ENCODE results near the gene RNASEH2A. TPM values are rescaled to one million over a fixed set of nuclear protein-coding genes. Genes with fewer than 3 reads are reported as not detected.
A peak's percentile ranks its signal among the peaks of the same experiment; 100 is the strongest.

Gene RNASEH2A
- polyA plus RNA-seq, 1 donor from 2014 or later: 28.2 TPM

DNA sequence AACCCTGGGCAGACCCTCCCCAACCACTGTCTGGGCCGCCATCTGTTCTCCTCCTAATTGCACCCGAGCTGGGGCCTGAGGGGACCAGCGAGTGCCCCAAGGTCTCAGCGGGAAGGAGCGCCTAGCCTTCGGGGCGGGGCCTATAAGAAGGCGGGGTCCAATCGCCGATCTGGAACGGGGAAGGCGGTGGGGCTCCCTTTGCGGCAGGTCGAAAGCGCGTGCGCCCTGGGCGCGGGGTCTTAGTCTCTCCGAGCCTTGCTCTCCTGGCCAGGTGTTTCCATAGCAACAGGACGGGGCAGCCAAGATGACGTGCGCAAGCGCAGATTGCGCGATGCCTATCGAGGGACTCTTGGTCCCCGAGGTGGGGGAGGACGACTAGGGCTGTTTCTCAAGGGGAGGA lies 34.7 kb downstream of the RNASEH2A start:
- peak overlapping the region; percentile 92 for H3K4me3 ChIP-seq (ENCODE audit: low read length)
- peak overlapping the region; percentile 91 for H3K27ac ChIP-seq (ENCODE audit: low read length)
- H3K36me3 ChIP-seq (ENCODE audit: insufficient read depth, low read length): peaks cover 5% of the 10 kb centered on the region
- H3K4me2 ChIP-seq (ENCODE audit: low read length): peak overlapping the region; percentile 83
- H3K79me2 ChIP-seq (replicated peaks; ENCODE audit: insufficient read depth, low read length): peaks cover 33% of the 10 kb centered on the region
- H4K20me1 ChIP-seq (ENCODE audit: insufficient read depth): peaks cover 12% of the 10 kb centered on the region
- TF ChIP-seq MXI1 (conservative IDR thresholded peaks at IDR 0.05; ENCODE audit: poor library complexity, severe bottlenecking) (peak; percentile 60), SMC3 (conservative IDR thresholded peaks at IDR 0.05; ENCODE audit: poor library complexity) (no peak), EP300 (conservative IDR thresholded peaks at IDR 0.05; ENCODE audit: poor library complexity, severe bottlenecking) (peak; percentile 12)
- TF ChIP-seq, protein P1, sequence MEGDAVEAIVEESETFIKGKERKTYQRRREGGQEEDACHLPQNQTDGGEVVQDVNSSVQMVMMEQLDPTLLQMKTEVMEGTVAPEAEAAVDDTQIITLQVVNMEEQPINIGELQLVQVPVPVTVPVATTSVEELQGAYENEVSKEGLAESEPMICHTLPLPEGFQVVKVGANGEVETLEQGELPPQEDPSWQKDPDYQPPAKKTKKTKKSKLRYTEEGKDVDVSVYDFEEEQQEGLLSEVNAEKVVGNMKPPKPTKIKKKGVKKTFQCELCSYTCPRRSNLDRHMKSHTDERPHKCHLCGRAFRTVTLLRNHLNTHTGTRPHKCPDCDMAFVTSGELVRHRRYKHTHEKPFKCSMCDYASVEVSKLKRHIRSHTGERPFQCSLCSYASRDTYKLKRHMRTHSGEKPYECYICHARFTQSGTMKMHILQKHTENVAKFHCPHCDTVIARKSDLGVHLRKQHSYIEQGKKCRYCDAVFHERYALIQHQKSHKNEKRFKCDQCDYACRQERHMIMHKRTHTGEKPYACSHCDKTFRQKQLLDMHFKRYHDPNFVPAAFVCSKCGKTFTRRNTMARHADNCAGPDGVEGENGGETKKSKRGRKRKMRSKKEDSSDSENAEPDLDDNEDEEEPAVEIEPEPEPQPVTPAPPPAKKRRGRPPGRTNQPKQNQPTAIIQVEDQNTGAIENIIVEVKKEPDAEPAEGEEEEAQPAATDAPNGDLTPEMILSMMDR (IDR thresholded peaks at IDR 0.05; ENCODE audit: poor library complexity, severe bottlenecking): no peak
- H2AFZ ChIP-seq (ENCODE audit: low read depth, low read length): no peak overlapping the region
- peak overlapping the region; percentile 100 for H3K9ac ChIP-seq (ENCODE audit: low read length)
- H3K27me3 ChIP-seq (ENCODE audit: insufficient read depth, low read depth, low read length): no peaks in the 10 kb centered on the region
- H3F3A ChIP-seq (ENCODE audit: insufficient read depth, low read length, poor library complexity, severe bottlenecking): no peaks in the 10 kb centered on the region
- H3K9me2 ChIP-seq (ENCODE audit: insufficient read depth, low read length): no peaks in the 10 kb centered on the region
- no peaks in the 10 kb centered on the region for H3K9me3 ChIP-seq (ENCODE audit: low read length)

DNA sequence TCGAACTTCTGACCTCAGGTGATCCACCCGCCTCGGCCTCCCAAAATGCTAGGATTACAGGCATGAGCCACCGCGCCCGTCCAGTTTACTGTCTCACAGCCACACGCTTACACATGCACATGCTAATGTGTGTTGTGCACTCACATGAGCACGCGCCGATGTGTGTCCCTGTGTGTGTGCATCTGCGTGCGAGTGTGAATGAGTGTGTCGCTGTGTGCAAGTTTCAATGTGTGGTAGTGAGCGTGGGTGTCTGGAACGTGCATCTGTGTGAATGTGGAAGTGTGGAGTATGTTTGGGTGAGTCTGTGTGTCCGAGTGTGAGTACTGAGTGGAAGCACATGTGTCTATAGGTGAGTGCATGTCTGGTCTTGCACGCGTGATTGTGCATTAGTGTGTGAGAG lies 36.1 kb downstream of the RNASEH2A start:
- no peaks in the 10 kb centered on the region for H3K27me3 ChIP-seq (ENCODE audit: insufficient read depth, low read depth, low read length)
- H3K9me2 ChIP-seq (ENCODE audit: insufficient read depth, low read length): no peaks in the 10 kb centered on the region
- TF ChIP-seq EP300 (conservative IDR thresholded peaks at IDR 0.05; ENCODE audit: poor library complexity, severe bottlenecking) (no peak), RAD21 (conservative IDR thresholded peaks at IDR 0.05) (no peak)
- TF ChIP-seq, protein P1 (IDR thresholded peaks at IDR 0.05; ENCODE audit: poor library complexity, severe bottlenecking): no peak
- no peak overlapping the region for H3K9ac ChIP-seq (ENCODE audit: low read length)
- no peak overlapping the region for H3K4me2 ChIP-seq (ENCODE audit: low read length)
- peak overlapping the region; percentile 24 for H3K4me3 ChIP-seq (ENCODE audit: low read length)
- no peaks in the 10 kb centered on the region for H3K9me3 ChIP-seq (ENCODE audit: low read length)
- H3F3A ChIP-seq (ENCODE audit: insufficient read depth, low read length, poor library complexity, severe bottlenecking): no peaks in the 10 kb centered on the region
- H2AFZ ChIP-seq (ENCODE audit: low read depth, low read length): no peak overlapping the region
- no peak overlapping the region for H3K27ac ChIP-seq (ENCODE audit: low read length)
- peaks cover 5% of the 10 kb centered on the region for H3K36me3 ChIP-seq (ENCODE audit: insufficient read depth, low read length)
- H4K20me1 ChIP-seq (ENCODE audit: insufficient read depth): peaks cover 12% of the 10 kb centered on the region
- peaks cover 33% of the 10 kb centered on the region for H3K79me2 ChIP-seq (replicated peaks; ENCODE audit: insufficient read depth, low read length)

DNA sequence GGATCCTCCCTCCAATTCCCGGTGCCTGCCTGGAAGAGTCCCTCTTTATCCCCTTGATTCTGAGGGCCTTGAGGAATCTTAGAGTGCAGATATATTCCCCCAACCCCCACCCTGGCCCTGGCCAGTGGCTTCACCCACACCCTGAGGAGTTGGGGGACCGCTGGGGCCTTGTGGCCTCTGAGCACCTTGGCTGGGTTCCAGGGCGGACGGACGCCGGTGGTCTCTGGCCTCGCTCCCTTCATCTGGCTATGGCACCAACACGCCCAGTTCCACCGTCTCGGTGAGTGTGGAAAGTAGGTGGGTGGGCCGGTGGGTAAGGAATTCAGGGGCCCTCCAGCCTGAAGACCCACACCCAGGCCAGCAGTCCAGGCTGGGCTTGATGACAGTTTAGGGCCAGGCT lies 36.9 kb downstream of the RNASEH2A start:
- Histone ChIP-seq H3K36me3 (ENCODE audit: insufficient read depth, low read length) (peaks cover 9% of the 10 kb centered on the region), H2AFZ (ENCODE audit: low read depth, low read length) (no peak overlapping the region), H3K9me2 (ENCODE audit: insufficient read depth, low read length) (no peaks in the 10 kb centered on the region), H3K4me3 (ENCODE audit: low read length) (no peak overlapping the region), H3F3A (ENCODE audit: insufficient read depth, low read length, poor library complexity, severe bottlenecking) (no peaks in the 10 kb centered on the region), H3K9ac (ENCODE audit: low read length) (no peak overlapping the region), H3K27me3 (ENCODE audit: insufficient read depth, low read depth, low read length) (no peaks in the 10 kb centered on the region), H3K79me2 (replicated peaks; ENCODE audit: insufficient read depth, low read length) (peaks cover 28% of the 10 kb centered on the region), H3K9me3 (ENCODE audit: low read length) (no peaks in the 10 kb centered on the region), H3K4me2 (ENCODE audit: low read length) (no peak overlapping the region), H3K27ac (ENCODE audit: low read length) (no peak overlapping the region), H4K20me1 (ENCODE audit: insufficient read depth) (peaks cover 16% of the 10 kb centered on the region)
- TF ChIP-seq MXI1 (conservative IDR thresholded peaks at IDR 0.05; ENCODE audit: poor library complexity, severe bottlenecking): no peak
- TF ChIP-seq EP300 (conservative IDR thresholded peaks at IDR 0.05; ENCODE audit: poor library complexity, severe bottlenecking): no peak
- no peak for TF ChIP-seq SMC3 (conservative IDR thresholded peaks at IDR 0.05; ENCODE audit: poor library complexity)
- no peak for TF ChIP-seq RAD21 (conservative IDR thresholded peaks at IDR 0.05)
- no peak for TF ChIP-seq EZH2 (IDR thresholded peaks at IDR 0.05; ENCODE audit: borderline replicate concordance, insufficient read depth, low read length, poor library complexity, severe bottlenecking)
- TF ChIP-seq, protein P2, sequence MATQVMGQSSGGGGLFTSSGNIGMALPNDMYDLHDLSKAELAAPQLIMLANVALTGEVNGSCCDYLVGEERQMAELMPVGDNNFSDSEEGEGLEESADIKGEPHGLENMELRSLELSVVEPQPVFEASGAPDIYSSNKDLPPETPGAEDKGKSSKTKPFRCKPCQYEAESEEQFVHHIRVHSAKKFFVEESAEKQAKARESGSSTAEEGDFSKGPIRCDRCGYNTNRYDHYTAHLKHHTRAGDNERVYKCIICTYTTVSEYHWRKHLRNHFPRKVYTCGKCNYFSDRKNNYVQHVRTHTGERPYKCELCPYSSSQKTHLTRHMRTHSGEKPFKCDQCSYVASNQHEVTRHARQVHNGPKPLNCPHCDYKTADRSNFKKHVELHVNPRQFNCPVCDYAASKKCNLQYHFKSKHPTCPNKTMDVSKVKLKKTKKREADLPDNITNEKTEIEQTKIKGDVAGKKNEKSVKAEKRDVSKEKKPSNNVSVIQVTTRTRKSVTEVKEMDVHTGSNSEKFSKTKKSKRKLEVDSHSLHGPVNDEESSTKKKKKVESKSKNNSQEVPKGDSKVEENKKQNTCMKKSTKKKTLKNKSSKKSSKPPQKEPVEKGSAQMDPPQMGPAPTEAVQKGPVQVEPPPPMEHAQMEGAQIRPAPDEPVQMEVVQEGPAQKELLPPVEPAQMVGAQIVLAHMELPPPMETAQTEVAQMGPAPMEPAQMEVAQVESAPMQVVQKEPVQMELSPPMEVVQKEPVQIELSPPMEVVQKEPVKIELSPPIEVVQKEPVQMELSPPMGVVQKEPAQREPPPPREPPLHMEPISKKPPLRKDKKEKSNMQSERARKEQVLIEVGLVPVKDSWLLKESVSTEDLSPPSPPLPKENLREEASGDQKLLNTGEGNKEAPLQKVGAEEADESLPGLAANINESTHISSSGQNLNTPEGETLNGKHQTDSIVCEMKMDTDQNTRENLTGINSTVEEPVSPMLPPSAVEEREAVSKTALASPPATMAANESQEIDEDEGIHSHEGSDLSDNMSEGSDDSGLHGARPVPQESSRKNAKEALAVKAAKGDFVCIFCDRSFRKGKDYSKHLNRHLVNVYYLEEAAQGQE (IDR thresholded peaks at IDR 0.05; ENCODE audit: borderline replicate concordance): no peak
- TF ChIP-seq, protein P1 (IDR thresholded peaks at IDR 0.05; ENCODE audit: poor library complexity, severe bottlenecking): no peak
- TF ChIP-seq TAF1 (IDR thresholded peaks at IDR 0.05; ENCODE audit: low read depth): no peak
- TF ChIP-seq POLR2AphosphoS5 (IDR thresholded peaks at IDR 0.05): no peak

Measured in neural cell (in vitro differentiated cells).